HCT116 (cell line): ENCODE data around the gene PIPOX. TPM values are rescaled to one million over a fixed set of nuclear protein-coding genes. Genes with fewer than 3 reads are reported as not detected.

Experiments
- ATAC-seq: fragments of 200-7000 bp; cut with Tn5 transposase; 2 replicates; pipeline ENCODE4 v1.9.1; 2020; ENCODE audit warnings: mild to moderate bottlenecking, moderate library complexity
- BruUV-seq: library from RNA; stranded (reverse); fragments of 400-500 nt; replicated peaks from 2 replicates; lab custom pipeline; 2021; lab: Mats Ljungman, UMichigan
- CTCF ChIA-PET: fragments of 300-600 bp; sonication (Branson Sonifier 250); formaldehyde crosslinking; loops from one replicate; lab custom pipeline; 2021; ENCODE audit warnings: antibody characterized with exemption; lab: Charles Lee
- POLR2A ChIA-PET: fragments of 300-600, 350-600 bp; sonication (Branson Sonifier 250); formaldehyde crosslinking; loops from one replicate; lab custom pipeline; 2021; ENCODE audit warnings: antibody characterized with exemption; lab: Charles Lee
- RAD21 ChIA-PET, 2 experiments: fragments of 300-600 bp; sonication (Branson Sonifier 250); formaldehyde crosslinking; loops; one replicate each; lab custom pipeline; 2023; ENCODE audit warnings: low total read pairs in 2 of 2; ENCODE audit not compliant: uncharacterized antibody in 2 of 2, unreplicated experiment in 2 of 2, low non-redundant PET in 1 of 2; lab: Charles Lee
- DNase-seq: peaks from one replicate; pipeline ENCODE4 v3.0.0-alpha.2; 2010; ENCODE audit warnings: low read depth, low spot score
- H2AFZ ChIP-seq: fragments of 200-600 bp; shearing (Covaris generic), sonication (generic); 2 replicates; pipeline ENCODE4 v1.6.1; 2017; ENCODE audit warnings: low read depth, mixed run types, mixed read lengths, antibody characterized with exemption, low read length; ENCODE audit not compliant: poor library complexity, severe bottlenecking
- H3K27ac ChIP-seq: 2 replicates; pipeline ENCODE4 v1.5.1; 2012; ENCODE audit warnings: low read depth, low read length
- H3K27me3 ChIP-seq: fragments of 200-600 bp; sonication (generic); 2 replicates; pipeline ENCODE4 v1.6.1; 2016; ENCODE audit warnings: mixed run types, low read length, mixed read lengths; ENCODE audit not compliant: insufficient read depth
- H3K36me3 ChIP-seq, 2 experiments: fragments of 200-500 bp in 1 of 2; fragments of 200-600 bp in 1 of 2; sonication (Bioruptor generic) in 1 of 2; sonication (generic) in 1 of 2; 2 replicates each; pipeline versions ENCODE4 v1.5.1 to v1.6.1; 2014 to 2016; ENCODE audit warnings: low read length in 2 of 2, inconsistent platforms in 1 of 2, mixed read lengths in 1 of 2, mixed run types in 1 of 2; ENCODE audit not compliant: insufficient read depth in 2 of 2, control insufficient read depth in 1 of 2
- H3K4me1 ChIP-seq, 2 experiments: fragments of 200-600 bp in 1 of 2; sonication (generic) in 1 of 2; 2 replicates each; pipeline versions ENCODE4 v1.5.1 to v1.6.1; 2012 to 2017; ENCODE audit warnings: low read length in 2 of 2, inconsistent platforms in 1 of 2, mild to moderate bottlenecking in 1 of 2, mixed read lengths in 1 of 2, mixed run types in 1 of 2, moderate library complexity in 1 of 2; ENCODE audit not compliant: insufficient read depth in 2 of 2, control insufficient read depth in 1 of 2
- H3K4me2 ChIP-seq: fragments of 200-600 bp; sonication (generic); 2 replicates; pipeline ENCODE4 v1.6.1; 2017; ENCODE audit warnings: mixed run types, low read length, mixed read lengths
- H3K4me3 ChIP-seq, 2 experiments: fragments of 200-600 bp in 1 of 2; sonication (generic) in 1 of 2; replicated peaks in 1 of 2; 2 replicates each; pipeline ENCODE4 v1.5.1; 2011 to 2016; ENCODE audit warnings: low read length in 2 of 2, control low read depth in 1 of 2, low read depth in 1 of 2, mild to moderate bottlenecking in 1 of 2, mixed read lengths in 1 of 2, mixed run types in 1 of 2
- H3K79me2 ChIP-seq: fragments of 200-600 bp; sonication (generic); 2 replicates; pipeline ENCODE4 v1.6.1; 2017; ENCODE audit warnings: mild to moderate bottlenecking, mixed run types, low read length, moderate library complexity, mixed read lengths; ENCODE audit not compliant: insufficient read depth
- H3K9ac ChIP-seq: fragments of 200-600 bp; sonication (generic); 2 replicates; pipeline ENCODE4 v1.6.1; 2016; ENCODE audit warnings: low read length, mixed read lengths
- H3K9me2 ChIP-seq: fragments of 200-600 bp; sonication (generic), shearing (Covaris generic); 2 replicates; pipeline ENCODE4 v1.6.1; 2017; ENCODE audit warnings: mixed run types, mild to moderate bottlenecking, moderate library complexity; ENCODE audit not compliant: insufficient read depth
- H3K9me3 ChIP-seq, 2 experiments: fragments of 200-500 bp in 1 of 2; fragments of 200-600 bp in 1 of 2; sonication (Bioruptor generic) in 1 of 2; sonication (generic) in 1 of 2; 2 replicates each; pipeline ENCODE4 v1.6.1; 2014 to 2017; ENCODE audit warnings: low read length in 2 of 2, mixed read lengths in 2 of 2, inconsistent platforms in 1 of 2, low read depth in 1 of 2, mild to moderate bottlenecking in 1 of 2, mixed run types in 1 of 2, moderate library complexity in 1 of 2; ENCODE audit not compliant: control insufficient read depth in 1 of 2, insufficient read depth in 1 of 2
- H4K20me1 ChIP-seq: fragments of 200-600 bp; sonication (generic), shearing (Covaris generic); 2 replicates; pipeline ENCODE4 v1.6.1; 2017; ENCODE audit warnings: mixed run types, mild to moderate bottlenecking, moderate library complexity; ENCODE audit not compliant: insufficient read depth
- CBX3 ChIP-seq: IDR thresholded peaks from 2 replicates; pipeline ENCODE4 v1.6.1; 2012; ENCODE audit warnings: low read depth
- CEBPB ChIP-seq: IDR thresholded peaks from 2 replicates; pipeline ENCODE4 v1.6.1; 2012; ENCODE audit warnings: low read depth
- EGR1 ChIP-seq: IDR thresholded peaks from 2 replicates; pipeline ENCODE4 v1.6.1; 2012; ENCODE audit warnings: low read depth
- FOSL1 ChIP-seq: IDR thresholded peaks from 2 replicates; pipeline ENCODE4 v1.6.1; 2012; ENCODE audit warnings: low read depth
- JUND ChIP-seq: IDR thresholded peaks from 2 replicates; pipeline ENCODE4 v1.6.1; 2012
- POLR2A ChIP-seq: IDR thresholded peaks from 2 replicates; pipeline ENCODE4 v1.7.0; 2011; ENCODE audit warnings: borderline replicate concordance; ENCODE audit not compliant: insufficient read depth, insufficient read length; ENCODE audit errors: extremely low read depth
- POLR2AphosphoS5 ChIP-seq: IDR thresholded peaks from 2 replicates; pipeline ENCODE4 v1.6.1; 2011; ENCODE audit warnings: mild to moderate bottlenecking, low read depth, low read length, moderate library complexity
- RAD21 ChIP-seq: IDR thresholded peaks from 2 replicates; pipeline ENCODE4 v1.6.1; 2012; ENCODE audit warnings: low read depth, mild to moderate bottlenecking
- SIN3A ChIP-seq: IDR thresholded peaks from 2 replicates; pipeline ENCODE4 v1.6.1; 2012; ENCODE audit warnings: low read depth
- SP1 ChIP-seq: IDR thresholded peaks from 2 replicates; pipeline ENCODE4 v1.6.1; 2012; ENCODE audit warnings: low read depth
- TCF7L2 ChIP-seq: IDR thresholded peaks from 2 replicates; pipeline ENCODE4 v1.7.0; 2011; ENCODE audit warnings: borderline replicate concordance, inconsistent platforms; ENCODE audit not compliant: insufficient read depth, insufficient read length; ENCODE audit errors: extremely low read depth
- ZNF274 ChIP-seq: fragments of 200-500 bp; sonication (Bioruptor generic); IDR thresholded peaks from 2 replicates; pipeline ENCODE4 v1.6.1; 2014; ENCODE audit warnings: mild to moderate bottlenecking, low read depth, low read length, inconsistent platforms
- intact Hi-C: fragments of 100-400 bp; cut with micrococcal nuclease; formaldehyde crosslinking; loops from 2 replicates; pipeline ENCODE4 v1.10.0; 2022
- total RNA-seq: library from RNA; stranded (reverse); gene quantifications from one replicate; pipeline ENCODE4 v1.2.1, GENCODE V29; 2021; ENCODE audit not compliant: unreplicated experiment
- TF ChIP-seq, protein P1 (sequence below): IDR thresholded peaks from 2 replicates; pipeline ENCODE4 v1.6.1; 2012; ENCODE audit warnings: low read depth
- TF ChIP-seq, protein P2 (sequence below): IDR thresholded peaks from 2 replicates; pipeline ENCODE4 v1.6.1; 2012
- TF ChIP-seq, protein P3 (sequence below): IDR thresholded peaks from 2 replicates; pipeline ENCODE4 v1.6.1; 2011; ENCODE audit warnings: mild to moderate bottlenecking, low read length, moderate library complexity; ENCODE audit not compliant: insufficient replicate concordance; ENCODE audit errors: extremely low read depth
- TF ChIP-seq, protein P4 (sequence below), 3 experiments: fragments of 200-600 bp in 1 of 3; sonication (generic) in 1 of 3; IDR thresholded peaks in 2 of 3; conservative IDR thresholded peaks in 1 of 3; 2 replicates each; pipeline ENCODE4 v1.5.1; 2012 to 2017; ENCODE audit warnings: low read depth in 2 of 3, low read length in 2 of 3, antibody characterized with exemption in 1 of 3, borderline replicate concordance in 1 of 3, control low read depth in 1 of 3, mild to moderate bottlenecking in 1 of 3, mixed read lengths in 1 of 3, mixed run types in 1 of 3, moderate library complexity in 1 of 3; ENCODE audit not compliant: insufficient read depth in 1 of 3

Gene PIPOX
- total RNA-seq, 1 experiment from 2014 or later = 1.8 TPM

DNA sequence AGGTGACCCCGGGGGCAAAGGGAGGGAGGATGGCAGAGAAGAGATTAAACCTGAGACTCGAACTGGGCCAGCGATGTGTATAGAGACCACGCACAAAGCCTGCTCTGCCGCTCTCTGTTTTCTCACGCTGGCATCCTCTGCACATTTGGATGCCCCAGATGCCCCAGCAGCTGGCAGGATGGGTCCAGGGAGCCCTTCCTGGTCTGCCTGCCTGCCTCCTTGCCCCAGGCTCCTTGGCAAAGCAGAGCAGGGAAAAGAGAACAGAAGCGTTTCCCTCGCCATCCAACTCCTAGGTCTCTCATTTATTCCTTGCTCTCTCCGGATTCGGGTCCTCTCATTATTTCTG is 5.2 kb upstream of the PIPOX start:
- peaks cover 18% of the 10 kb centered on the region; the same call in 1 of the 2 replicates for H3K27me3 ChIP-seq
- no peak overlapping the region for H3K27ac ChIP-seq
- no peak for ATAC-seq
- no peak for TF ChIP-seq EGR1
- TF ChIP-seq JUND = no peak
- no peak for TF ChIP-seq ZNF274
- TF ChIP-seq RAD21 = no peak
- no peak for TF ChIP-seq SIN3A
- TF ChIP-seq TCF7L2 = no peak
- TF ChIP-seq, protein P1, sequence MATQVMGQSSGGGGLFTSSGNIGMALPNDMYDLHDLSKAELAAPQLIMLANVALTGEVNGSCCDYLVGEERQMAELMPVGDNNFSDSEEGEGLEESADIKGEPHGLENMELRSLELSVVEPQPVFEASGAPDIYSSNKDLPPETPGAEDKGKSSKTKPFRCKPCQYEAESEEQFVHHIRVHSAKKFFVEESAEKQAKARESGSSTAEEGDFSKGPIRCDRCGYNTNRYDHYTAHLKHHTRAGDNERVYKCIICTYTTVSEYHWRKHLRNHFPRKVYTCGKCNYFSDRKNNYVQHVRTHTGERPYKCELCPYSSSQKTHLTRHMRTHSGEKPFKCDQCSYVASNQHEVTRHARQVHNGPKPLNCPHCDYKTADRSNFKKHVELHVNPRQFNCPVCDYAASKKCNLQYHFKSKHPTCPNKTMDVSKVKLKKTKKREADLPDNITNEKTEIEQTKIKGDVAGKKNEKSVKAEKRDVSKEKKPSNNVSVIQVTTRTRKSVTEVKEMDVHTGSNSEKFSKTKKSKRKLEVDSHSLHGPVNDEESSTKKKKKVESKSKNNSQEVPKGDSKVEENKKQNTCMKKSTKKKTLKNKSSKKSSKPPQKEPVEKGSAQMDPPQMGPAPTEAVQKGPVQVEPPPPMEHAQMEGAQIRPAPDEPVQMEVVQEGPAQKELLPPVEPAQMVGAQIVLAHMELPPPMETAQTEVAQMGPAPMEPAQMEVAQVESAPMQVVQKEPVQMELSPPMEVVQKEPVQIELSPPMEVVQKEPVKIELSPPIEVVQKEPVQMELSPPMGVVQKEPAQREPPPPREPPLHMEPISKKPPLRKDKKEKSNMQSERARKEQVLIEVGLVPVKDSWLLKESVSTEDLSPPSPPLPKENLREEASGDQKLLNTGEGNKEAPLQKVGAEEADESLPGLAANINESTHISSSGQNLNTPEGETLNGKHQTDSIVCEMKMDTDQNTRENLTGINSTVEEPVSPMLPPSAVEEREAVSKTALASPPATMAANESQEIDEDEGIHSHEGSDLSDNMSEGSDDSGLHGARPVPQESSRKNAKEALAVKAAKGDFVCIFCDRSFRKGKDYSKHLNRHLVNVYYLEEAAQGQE = no peak
- TF ChIP-seq POLR2AphosphoS5 = no peak
- TF ChIP-seq, protein P2, sequence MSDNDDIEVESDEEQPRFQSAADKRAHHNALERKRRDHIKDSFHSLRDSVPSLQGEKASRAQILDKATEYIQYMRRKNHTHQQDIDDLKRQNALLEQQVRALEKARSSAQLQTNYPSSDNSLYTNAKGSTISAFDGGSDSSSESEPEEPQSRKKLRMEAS = no peak
- TF ChIP-seq CEBPB = no peak
- TF ChIP-seq POLR2A = no peak
- no peak for TF ChIP-seq SP1
- TF ChIP-seq, protein P3, sequence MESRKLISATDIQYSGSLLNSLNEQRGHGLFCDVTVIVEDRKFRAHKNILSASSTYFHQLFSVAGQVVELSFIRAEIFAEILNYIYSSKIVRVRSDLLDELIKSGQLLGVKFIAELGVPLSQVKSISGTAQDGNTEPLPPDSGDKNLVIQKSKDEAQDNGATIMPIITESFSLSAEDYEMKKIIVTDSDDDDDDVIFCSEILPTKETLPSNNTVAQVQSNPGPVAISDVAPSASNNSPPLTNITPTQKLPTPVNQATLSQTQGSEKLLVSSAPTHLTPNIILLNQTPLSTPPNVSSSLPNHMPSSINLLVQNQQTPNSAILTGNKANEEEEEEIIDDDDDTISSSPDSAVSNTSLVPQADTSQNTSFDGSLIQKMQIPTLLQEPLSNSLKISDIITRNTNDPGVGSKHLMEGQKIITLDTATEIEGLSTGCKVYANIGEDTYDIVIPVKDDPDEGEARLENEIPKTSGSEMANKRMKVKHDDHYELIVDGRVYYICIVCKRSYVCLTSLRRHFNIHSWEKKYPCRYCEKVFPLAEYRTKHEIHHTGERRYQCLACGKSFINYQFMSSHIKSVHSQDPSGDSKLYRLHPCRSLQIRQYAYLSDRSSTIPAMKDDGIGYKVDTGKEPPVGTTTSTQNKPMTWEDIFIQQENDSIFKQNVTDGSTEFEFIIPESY = no peak
- no peak for TF ChIP-seq CBX3
- TF ChIP-seq, protein P4, sequence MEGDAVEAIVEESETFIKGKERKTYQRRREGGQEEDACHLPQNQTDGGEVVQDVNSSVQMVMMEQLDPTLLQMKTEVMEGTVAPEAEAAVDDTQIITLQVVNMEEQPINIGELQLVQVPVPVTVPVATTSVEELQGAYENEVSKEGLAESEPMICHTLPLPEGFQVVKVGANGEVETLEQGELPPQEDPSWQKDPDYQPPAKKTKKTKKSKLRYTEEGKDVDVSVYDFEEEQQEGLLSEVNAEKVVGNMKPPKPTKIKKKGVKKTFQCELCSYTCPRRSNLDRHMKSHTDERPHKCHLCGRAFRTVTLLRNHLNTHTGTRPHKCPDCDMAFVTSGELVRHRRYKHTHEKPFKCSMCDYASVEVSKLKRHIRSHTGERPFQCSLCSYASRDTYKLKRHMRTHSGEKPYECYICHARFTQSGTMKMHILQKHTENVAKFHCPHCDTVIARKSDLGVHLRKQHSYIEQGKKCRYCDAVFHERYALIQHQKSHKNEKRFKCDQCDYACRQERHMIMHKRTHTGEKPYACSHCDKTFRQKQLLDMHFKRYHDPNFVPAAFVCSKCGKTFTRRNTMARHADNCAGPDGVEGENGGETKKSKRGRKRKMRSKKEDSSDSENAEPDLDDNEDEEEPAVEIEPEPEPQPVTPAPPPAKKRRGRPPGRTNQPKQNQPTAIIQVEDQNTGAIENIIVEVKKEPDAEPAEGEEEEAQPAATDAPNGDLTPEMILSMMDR (IDR thresholded peaks at IDR 0.05 in 2 of 3, conservative IDR thresholded peaks at IDR 0.05 in 1 of 3; ENCODE audit: borderline replicate concordance in 1 of 3, insufficient read depth in 1 of 3, low read depth in 2 of 3, low read length in 2 of 3) = no peak
- TF ChIP-seq FOSL1 = no peak
- TF ChIP-seq, all 23 proteins: peak for 0
- no peaks in the 10 kb centered on the region for H3K36me3 ChIP-seq
- no peaks in the 10 kb centered on the region for H3K79me2 ChIP-seq
- no peaks in the 10 kb centered on the region for H3K9me2 ChIP-seq
- H3K9ac ChIP-seq = no peak overlapping the region
- ChIA-PET POLR2A (no interaction called here), CTCF (no interaction called here), RAD21 (no interaction called here)
- H3K4me3 ChIP-seq = no peak overlapping the region
- H3K4me1 ChIP-seq = peaks cover 0 to 3% of the 10 kb centered on the region in 2 experiments; a peak in 2 of 4 replicates
- H3K4me2 ChIP-seq = no peak overlapping the region
- no peak overlapping the region for H2AFZ ChIP-seq
- BruUV-seq = no TSS peak
- H3K9me3 ChIP-seq = peaks cover 12 to 18% of the 10 kb centered on the region in 2 experiments; a peak in 2 of 4 replicates
- DNase-seq = no peak
- H4K20me1 ChIP-seq = no peaks in the 10 kb centered on the region
- intact Hi-C loops = no loop called here
